ENCODE data around the gene NTNG2.

DNA sequence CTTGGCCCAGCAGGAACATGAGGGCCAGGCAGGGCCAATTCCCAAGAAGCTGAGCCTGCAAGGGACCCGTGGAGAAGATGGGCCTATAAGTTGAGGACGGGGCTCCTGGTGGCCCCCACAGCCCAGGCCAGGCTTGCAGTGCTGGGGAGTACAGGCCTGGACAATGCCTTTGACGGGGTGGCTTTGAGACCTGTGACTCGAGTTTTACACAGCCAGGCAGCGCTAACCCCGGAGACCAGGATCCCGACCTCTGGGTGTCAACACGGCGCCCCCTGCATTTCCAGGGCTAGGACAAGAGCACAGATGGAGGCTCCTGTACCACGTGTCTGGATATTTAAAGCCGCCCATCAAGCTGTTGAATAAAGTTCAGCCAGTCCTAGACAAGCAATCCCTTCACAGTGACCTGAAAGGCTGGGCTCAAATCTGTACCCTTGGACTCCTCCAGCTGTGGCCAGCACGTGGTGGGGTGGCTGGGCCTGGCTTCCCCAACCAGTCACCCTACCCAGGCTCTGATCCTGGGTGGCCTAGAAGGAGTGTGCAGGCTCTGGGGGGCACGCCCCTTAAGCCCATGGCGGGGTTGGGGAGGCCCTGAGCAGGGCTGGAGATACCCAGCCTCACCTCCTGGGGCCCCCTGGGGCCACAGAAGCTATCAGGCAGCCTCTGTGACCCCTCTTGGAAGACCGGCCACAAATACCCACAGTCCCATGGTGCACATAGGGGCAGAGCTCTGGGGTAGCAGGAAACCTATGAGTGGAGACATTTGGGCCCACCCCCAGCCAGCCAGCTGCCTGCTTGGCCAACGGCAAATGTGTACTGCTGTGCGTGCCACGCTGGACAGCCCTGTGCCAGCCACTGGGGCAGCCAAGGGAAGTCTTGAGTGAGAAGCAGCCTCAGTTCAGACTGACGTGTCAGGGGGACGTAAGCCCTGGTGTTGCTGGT lies 88.7 kb downstream of the NTNG2 start:
- TF ChIP-seq, protein P1, sequence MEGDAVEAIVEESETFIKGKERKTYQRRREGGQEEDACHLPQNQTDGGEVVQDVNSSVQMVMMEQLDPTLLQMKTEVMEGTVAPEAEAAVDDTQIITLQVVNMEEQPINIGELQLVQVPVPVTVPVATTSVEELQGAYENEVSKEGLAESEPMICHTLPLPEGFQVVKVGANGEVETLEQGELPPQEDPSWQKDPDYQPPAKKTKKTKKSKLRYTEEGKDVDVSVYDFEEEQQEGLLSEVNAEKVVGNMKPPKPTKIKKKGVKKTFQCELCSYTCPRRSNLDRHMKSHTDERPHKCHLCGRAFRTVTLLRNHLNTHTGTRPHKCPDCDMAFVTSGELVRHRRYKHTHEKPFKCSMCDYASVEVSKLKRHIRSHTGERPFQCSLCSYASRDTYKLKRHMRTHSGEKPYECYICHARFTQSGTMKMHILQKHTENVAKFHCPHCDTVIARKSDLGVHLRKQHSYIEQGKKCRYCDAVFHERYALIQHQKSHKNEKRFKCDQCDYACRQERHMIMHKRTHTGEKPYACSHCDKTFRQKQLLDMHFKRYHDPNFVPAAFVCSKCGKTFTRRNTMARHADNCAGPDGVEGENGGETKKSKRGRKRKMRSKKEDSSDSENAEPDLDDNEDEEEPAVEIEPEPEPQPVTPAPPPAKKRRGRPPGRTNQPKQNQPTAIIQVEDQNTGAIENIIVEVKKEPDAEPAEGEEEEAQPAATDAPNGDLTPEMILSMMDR (IDR thresholded peaks at IDR 0.05): no peak
- no peak for TF ChIP-seq ZFX (IDR thresholded peaks at IDR 0.05; ENCODE audit: borderline replicate concordance)
